Peyer's patch (tissue), 4 donors: ENCODE measurements around the gene ZMIZ1.

Source experiments
- CTCF ChIP-seq, 6 experiments: fragments of 450-650 bp in 4 of 6; fragments of 200-600 bp in 2 of 6; sonication (generic) in 1 of 6; IDR thresholded peaks; one replicate each; pipeline ENCODE4 v1.5.1; 2017 to 2019; ENCODE audit warnings: antibody characterized with exemption in 6 of 6, mild to moderate bottlenecking in 3 of 6, moderate library complexity in 1 of 6
- POLR2A ChIP-seq, 2 donors: fragments of 450-650 bp; IDR thresholded peaks; one replicate each; pipeline ENCODE4 v1.5.1; 2017; ENCODE audit warnings: antibody characterized with exemption in 2 of 2, mild to moderate bottlenecking in 2 of 2, moderate library complexity in 2 of 2

DNA sequence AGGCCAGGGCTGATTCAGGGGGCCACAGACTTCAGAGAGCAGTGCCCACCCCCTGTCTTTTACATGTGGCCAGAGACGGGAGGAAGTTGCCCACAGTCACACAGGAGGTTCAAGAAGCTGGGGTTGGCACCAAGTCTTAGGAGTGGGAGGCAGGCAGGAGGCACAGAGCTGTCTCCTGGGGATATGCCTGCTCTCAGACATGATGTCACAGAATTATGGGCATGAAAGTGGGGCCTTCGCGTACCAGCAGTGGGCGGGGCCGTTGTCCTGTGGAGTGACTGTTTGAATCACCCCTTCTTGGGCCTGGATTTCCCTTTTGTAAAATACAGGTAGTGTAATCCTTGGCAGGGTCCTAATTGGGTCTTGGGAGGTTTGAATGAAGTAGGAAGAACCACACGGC, 197.3 kb downstream of the ZMIZ1 start:
- TF ChIP-seq CTCF (IDR thresholded peaks at IDR 0.05) (no peak), POLR2A (IDR thresholded peaks at IDR 0.05) (no peak)
